Measurements from ENCODE around the gene BUD31.
A peak's percentile ranks its signal among the peaks of the same experiment; 100 is the strongest.
"Not testable (repeated sequence)": the region's sequence is repeated elsewhere in the genome, so short reads cannot be mapped to it uniquely, and the experiment has no call there.

The BUD31 gene

DNA sequence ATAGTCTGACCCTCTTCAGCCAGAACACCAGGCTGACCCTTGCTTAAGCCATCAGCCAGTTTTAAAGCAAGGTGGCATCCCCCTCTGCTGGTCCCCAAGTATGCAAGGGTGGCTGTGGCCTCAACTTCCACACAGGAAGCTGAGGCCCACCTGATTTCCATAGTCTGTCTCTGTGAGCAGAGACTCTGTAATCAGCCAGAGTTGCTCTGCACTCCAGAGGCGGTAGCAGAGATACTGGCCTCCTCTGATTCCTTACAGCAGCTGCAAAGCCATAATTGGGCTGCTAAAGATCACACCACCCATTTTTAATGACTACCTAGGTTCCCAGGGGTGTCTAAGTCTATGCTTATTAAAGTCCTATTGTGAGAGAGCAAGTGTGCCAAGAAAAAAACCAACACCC is 2.2 kb upstream of the BUD31 start:
- H3K4me3 Mint-ChIP-seq: peak overlapping the region; percentile 96
- no peak overlapping the region for H3K27ac Mint-ChIP-seq
- no peaks in the 10 kb centered on the region for H3K27me3 Mint-ChIP-seq
- peaks cover 50% of the 10 kb centered on the region for H3K4me1 Mint-ChIP-seq
- no peaks in the 10 kb centered on the region for H3K9me3 Mint-ChIP-seq
- peaks cover 18% of the 10 kb centered on the region for H3K36me3 Mint-ChIP-seq

DNA sequence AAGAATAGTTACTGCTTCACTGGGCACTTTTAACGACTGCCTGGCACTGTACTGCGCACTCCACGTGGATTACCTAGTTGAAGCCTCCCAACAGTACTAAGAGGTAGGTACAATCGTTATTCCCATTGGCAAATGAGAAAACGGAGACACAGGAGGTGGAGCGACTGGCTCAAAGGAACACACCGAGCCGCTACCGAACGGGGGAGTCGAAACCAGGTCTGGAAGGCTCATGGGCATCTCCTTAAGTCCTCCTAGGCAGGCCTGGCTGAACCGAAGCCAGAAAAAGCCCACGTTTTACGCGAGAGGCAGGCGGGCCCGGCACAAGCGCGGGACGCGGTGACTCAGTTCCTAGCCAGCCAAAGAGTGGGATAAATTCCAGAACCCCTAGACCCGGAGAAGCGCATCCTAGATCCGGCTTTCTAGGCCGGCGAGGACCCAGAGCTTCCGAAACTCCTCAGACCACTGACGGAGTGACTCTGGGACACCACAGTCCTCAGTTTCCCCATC is 844 bp upstream of the BUD31 start:
- H3K4me1 Mint-ChIP-seq: peaks cover 50% of the 10 kb centered on the region
- H3K36me3 Mint-ChIP-seq: peaks cover 18% of the 10 kb centered on the region
- peak overlapping the region; percentile 96 for H3K4me3 Mint-ChIP-seq
- peak overlapping the region; percentile 93 for H3K27ac Mint-ChIP-seq
- no peaks in the 10 kb centered on the region for H3K9me3 Mint-ChIP-seq
- H3K27me3 Mint-ChIP-seq: no peaks in the 10 kb centered on the region

DNA sequence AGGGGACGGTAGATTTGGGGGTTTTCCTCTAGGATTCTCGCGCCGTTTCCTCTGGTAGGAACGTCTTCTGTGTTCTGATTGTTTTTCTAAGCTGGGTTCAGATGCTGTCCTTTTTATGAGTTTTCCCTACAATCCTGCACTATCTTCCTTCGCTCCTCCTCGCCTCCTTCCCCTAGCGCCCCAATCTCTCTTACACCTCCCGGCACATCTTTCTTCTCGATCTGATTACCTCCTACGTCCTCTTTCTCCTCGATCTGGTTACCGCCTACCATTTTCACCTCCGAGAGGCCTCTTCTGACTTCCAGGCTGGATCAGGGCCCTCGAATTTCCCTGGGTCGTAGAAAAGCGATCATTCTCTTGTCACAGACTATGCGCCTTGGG is 413 bp downstream of the BUD31 start:
- Mint-ChIP-seq H3K36me3 (peaks cover 8% of the 10 kb centered on the region), H3K27me3 (no peaks in the 10 kb centered on the region), H3K27ac (peak overlapping the region; percentile 93), H3K4me1 (peaks cover 43% of the 10 kb centered on the region), H3K4me3 (peak overlapping the region; percentile 96), H3K9me3 (no peaks in the 10 kb centered on the region)

DNA sequence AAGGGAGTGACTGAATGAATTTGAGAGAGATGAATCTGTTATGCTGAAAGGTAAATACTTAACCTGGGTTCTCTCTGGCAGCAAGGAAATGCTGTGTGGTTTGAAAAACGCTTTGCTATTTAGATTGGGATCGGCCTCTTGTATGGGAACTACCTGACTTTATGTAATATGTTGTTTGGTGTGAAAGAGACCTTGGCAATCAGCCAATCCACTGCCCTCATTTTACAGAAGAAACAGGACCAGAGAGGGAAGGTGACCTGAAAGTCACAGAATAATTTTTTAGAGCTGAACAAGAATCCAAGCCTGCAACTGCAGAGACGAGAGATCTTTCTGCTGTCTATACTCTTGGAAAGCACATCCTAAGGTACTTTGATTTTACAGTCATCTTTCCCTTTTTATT is 1.0 kb downstream of the BUD31 start:
- Mint-ChIP-seq H3K36me3 (peaks cover 10% of the 10 kb centered on the region), H3K4me3 (peak overlapping the region; percentile 96), H3K27ac (peak overlapping the region; percentile 93), H3K4me1 (peaks cover 39% of the 10 kb centered on the region), H3K27me3 (no peaks in the 10 kb centered on the region), H3K9me3 (no peaks in the 10 kb centered on the region)

DNA sequence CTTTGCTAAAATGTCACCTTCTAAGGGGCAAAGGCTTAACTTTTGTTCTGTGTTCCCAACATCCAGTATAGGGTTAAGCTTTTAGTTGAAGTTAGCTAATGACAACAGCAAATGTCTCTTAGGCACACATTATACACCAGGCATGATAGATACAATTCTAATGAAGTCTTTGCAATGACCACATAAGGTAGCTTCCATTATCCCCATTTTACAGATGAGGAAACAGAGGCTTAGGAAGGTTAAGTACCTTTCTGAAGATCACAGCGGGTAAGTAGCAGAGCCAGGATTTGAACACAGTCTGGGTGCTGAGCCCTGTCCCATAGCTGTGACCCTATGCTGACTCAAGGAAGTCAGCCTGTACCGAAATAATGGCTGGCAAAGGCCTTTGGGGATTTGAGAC is 1.9 kb downstream of the BUD31 start:
- peaks cover 14% of the 10 kb centered on the region for H3K36me3 Mint-ChIP-seq
- peak overlapping the region; percentile 96 for H3K4me3 Mint-ChIP-seq
- H3K27me3 Mint-ChIP-seq: no peaks in the 10 kb centered on the region
- no peaks in the 10 kb centered on the region for H3K9me3 Mint-ChIP-seq
- H3K27ac Mint-ChIP-seq: peak overlapping the region; percentile 35
- H3K4me1 Mint-ChIP-seq: peaks cover 41% of the 10 kb centered on the region

DNA sequence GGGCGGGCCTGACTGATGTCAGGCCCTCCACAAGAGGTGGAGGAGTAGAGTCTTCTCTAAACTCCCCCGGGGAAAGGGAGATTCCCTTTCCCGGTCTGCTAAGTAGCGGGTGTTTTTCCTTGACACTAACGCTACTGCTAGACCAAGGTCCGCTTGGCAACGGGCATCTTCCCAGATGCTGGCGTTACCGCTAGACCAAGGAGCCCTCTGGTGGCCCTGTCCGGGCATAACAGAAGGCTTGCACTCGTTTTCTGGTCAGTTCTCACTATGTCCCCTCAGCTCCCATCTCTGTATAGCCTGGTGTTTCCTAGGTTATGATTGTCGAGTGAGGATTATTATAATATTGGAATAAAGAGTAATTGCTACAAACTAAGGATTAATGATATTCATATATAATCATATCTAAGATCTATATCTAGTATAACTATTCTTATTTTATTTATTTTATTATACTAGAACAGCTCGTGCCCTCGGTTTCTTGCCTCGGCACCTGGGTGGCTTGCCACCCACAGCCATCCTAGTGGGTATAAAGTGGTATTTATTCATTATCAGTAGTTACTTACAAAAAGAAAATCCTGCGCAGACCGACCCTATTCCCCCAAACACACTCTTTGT is 6.9 kb downstream of the BUD31 start:
- Mint-ChIP-seq H3K4me1 (peaks cover 21% of the 10 kb centered on the region), H3K36me3 (peaks cover 16% of the 10 kb centered on the region)
- H3K4me3 Mint-ChIP-seq, H3K27me3 Mint-ChIP-seq, H3K27ac Mint-ChIP-seq, H3K9me3 Mint-ChIP-seq: not testable (repeated sequence)

DNA sequence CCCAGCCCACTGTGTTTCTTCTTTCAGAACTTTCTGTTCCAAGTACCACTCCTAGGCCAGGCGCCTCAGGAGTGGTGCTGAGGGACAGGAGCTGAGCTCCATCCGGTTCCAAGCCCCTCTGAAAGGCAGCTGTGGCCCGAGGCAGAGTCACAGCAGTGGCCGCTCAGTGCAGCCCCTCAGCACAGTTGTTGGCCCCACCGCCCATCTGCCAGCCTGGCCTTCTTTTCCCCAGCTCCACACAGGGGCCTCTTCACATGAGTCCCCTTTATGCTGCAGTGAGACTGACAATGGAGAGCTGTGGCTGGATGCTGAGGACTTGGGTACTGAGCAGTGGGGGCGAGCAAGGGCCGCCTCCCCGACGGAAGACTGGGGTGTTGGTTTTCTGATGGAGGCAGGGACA is 9.5 kb downstream of the BUD31 start:
- Mint-ChIP-seq H3K27ac (no peak overlapping the region), H3K36me3 (peaks cover 20% of the 10 kb centered on the region), H3K27me3 (no peaks in the 10 kb centered on the region), H3K4me3 (no peak overlapping the region), H3K9me3 (no peaks in the 10 kb centered on the region), H3K4me1 (peaks cover 8% of the 10 kb centered on the region)

DNA sequence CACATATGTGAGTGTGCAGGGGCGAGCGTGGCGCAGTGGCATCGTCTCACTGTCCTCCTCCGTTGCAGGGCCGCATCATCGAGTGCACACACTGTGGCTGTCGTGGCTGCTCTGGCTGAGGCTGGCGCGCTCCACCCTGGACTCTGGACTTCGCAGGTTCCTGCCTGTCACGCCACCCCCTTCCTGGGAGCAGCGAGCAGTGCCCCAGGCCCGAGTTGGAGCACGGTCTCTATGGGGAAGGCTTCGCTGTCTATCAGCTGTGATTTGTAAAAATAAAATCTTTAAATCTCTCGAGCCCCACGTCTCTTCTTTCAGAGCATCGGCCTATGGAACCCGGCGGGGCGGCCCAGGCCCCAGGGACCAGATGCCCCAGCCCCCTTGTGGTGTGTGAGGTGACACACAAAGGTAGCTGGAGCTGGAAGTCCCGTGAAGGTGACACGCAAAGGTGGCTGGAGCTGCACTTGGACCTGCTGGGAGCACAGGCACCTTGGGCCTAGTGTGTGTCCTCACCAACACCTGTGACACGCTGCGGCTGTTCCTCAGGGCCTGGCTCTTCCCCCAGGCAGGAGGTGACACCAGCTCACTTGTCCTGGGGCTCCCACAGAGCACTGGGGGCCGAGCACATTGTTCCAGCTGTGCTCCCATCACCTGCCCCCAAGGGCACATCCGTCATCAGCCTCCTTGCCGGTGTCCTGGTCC is 10.7 kb downstream of the BUD31 start:
- Mint-ChIP-seq H3K4me1 (peaks cover 7% of the 10 kb centered on the region), H3K36me3 (peaks cover 21% of the 10 kb centered on the region), H3K4me3 (no peak overlapping the region), H3K9me3 (no peaks in the 10 kb centered on the region), H3K27ac (no peak overlapping the region), H3K27me3 (no peaks in the 10 kb centered on the region)

DNA sequence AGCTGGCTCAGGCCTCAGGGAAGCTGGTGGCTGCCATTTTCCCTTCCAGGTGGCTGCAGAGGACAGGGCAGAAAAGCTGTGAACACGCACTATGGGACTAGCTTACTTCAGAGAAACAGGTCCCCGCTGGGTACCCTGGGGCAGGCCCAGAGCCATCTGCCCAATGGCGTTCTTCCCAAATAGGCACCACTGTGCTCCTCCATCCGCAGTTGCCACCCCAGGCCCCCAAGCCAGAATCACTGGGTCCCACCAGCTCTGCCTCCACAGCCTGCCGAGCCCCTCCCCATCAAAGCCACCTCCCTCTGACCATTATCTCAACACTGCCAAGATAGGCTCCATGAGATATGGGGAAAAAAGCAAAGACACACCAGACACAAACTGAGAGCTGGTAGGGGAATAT is 11.4 kb downstream of the BUD31 start:
- Mint-ChIP-seq H3K4me3 (no peak overlapping the region), H3K9me3 (no peaks in the 10 kb centered on the region), H3K27ac (no peak overlapping the region), H3K4me1 (peaks cover 4% of the 10 kb centered on the region), H3K36me3 (peaks cover 15% of the 10 kb centered on the region), H3K27me3 (no peaks in the 10 kb centered on the region)

DNA sequence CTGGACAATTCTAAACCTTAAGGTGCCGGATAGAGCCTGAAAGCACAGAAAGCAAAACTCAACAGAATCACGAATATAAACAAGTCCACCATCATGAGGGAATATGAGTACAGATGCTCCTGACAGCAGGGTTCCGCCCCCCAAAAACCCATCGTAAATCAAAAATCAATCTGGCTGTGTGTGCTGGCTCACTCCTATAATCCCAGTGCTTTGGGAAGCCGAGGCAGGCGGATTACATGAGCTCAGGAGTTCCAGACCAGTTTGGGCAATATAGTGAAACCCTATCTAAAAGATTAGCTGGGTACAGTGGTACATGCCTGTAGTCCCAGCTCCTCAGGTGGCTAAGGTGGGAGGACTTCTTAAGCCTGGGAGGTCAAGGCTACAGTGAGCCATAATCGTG is 12.2 kb downstream of the BUD31 start:
- Mint-ChIP-seq H3K36me3 (peaks cover 13% of the 10 kb centered on the region), H3K9me3 (no peaks in the 10 kb centered on the region), H3K4me3 (no peak overlapping the region), H3K27ac (no peak overlapping the region), H3K4me1 (peaks cover 2% of the 10 kb centered on the region), H3K27me3 (no peaks in the 10 kb centered on the region)

DNA sequence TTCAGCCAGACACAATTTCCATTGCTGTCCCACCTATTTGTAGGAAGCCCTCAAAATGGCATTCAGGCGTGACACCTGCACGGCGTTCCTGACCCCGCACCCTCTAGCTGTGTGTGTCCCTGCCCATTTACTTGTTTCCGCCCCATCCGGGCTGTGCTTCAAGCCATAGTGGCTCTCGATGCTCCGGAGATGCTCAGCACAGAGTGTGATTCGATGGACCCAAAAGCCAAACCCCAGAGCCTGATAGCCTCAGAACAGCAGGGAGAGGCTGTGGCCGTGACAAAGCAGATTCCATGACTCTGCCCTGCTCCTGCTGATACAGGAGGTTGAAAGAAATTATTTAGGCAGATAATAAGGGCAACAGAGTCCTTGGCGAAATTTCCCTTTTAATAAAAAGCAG is 13.4 kb downstream of the BUD31 start:
- Mint-ChIP-seq H3K36me3 (peaks cover 11% of the 10 kb centered on the region), H3K4me1 (no peaks in the 10 kb centered on the region), H3K4me3 (no peak overlapping the region), H3K9me3 (no peaks in the 10 kb centered on the region), H3K27me3 (no peaks in the 10 kb centered on the region), H3K27ac (no peak overlapping the region)

DNA sequence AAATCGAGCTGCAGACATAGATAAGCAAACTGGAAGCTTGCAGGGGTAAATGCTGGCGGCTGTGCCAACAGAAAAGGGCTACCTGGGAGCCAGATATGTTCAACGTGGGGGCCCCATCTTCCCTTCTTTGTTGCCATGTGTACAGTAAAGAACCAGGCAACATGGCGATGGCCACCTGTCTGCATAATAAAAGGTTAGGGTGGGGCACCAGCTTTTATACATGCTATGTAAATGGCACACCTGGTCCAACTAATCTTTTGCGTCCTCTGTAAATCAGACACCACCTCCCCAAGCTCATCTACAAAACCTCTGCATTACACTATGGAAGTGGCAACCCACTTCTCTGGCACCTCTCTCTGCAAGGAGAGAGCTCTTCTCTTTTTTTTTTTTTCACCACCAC is 13.9 kb downstream of the BUD31 start:
- Mint-ChIP-seq H3K4me3 (no peak overlapping the region), H3K4me1 (no peaks in the 10 kb centered on the region), H3K27ac (no peak overlapping the region), H3K36me3 (peaks cover 7% of the 10 kb centered on the region), H3K9me3 (no peaks in the 10 kb centered on the region), H3K27me3 (no peaks in the 10 kb centered on the region)

DNA sequence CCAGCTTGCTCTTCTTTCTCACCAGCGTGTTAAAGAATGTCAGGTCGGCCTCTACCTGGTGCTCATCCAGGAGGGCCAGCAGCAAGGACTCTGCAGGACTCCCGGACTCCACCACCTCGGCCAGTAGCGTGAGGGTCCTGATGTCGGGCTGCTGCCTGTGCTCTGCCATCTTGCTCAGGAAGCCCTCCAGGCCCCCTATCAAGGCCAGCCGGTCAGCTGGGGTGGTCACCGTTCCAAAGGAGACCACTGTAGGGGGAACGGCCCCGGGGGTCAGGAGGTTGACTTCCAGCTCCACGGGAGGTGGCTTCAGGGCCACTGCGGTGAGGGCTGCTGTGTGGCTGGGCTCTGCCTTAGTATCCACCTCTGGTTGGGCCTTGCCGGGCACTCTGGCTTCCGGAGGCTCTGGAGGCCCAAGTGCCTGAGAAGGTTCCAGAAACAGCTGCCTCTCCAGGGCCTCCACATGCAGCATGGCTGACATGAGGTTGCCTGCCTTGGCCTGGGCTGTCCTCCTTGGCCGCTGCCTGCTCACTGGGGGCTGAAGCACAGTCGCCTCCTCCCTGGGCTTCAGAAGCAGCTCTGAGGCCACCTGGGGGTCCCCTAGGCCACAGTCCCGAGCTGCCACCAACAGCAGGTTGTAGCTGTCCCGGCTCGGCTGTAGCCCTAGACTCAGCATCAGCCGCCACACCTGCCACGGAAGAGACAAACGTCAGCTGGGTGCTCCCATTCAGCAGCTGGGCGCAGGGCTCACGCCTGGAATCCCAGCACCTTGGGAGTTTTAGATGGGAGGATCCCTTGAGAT is 16.4 kb downstream of the BUD31 start:
- H3K27me3 Mint-ChIP-seq: no peaks in the 10 kb centered on the region
- no peak overlapping the region for H3K4me3 Mint-ChIP-seq
- H3K9me3 Mint-ChIP-seq: no peaks in the 10 kb centered on the region
- no peaks in the 10 kb centered on the region for H3K4me1 Mint-ChIP-seq
- H3K36me3 Mint-ChIP-seq: peaks cover 7% of the 10 kb centered on the region
- no peak overlapping the region for H3K27ac Mint-ChIP-seq

DNA sequence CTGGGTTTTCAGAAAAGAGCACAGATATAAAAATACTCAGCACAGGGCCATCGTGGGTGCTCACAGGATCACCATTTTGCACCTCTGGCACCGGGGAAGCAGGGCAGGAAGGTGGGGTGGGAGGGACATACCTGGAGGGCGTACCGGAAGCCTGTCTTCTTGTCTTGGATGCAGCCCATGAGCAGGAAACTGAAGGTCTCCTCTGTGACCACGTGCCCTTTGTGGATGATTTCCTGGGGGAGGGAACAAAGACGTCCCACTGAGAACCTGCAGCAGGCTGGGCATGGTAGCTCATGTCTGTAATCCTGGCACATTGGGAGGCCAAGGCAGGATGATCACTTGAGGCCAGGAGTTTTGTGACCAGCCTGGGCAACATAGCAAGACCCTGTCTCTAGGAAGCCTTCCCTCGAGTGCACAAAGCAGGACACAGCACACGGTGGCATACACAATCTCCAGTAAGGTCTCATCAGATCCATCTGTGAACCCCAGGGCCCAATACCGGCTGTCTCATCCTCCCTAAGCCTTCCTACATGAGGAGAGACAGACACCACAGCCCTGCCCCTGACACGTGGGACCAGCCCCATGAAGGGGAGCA is 20.3 kb downstream of the BUD31 start:
- Mint-ChIP-seq H3K4me3 (no peak overlapping the region), H3K36me3 (no peaks in the 10 kb centered on the region)

DNA sequence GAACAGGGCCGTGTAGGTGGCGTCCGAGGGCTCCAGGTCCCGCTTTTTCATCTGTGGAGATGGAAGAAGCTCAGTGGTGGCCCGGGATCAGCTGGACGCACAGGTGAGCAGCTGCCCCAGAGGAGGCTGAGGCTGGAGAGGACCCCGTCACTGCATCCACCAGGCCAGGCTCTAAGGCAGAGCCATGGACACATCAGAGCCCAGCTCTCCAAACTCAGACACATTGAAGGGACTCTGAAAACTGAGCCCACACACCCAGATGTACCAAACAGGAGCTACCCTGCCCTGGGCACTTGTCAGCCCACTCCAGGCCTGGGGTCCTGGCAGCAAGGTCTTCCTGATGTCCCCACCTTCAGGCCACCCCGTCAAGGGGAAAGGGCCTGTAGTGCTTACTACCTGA is 21.0 kb downstream of the BUD31 start:
- no peak overlapping the region for H3K4me3 Mint-ChIP-seq
- H3K9me3 Mint-ChIP-seq: no peaks in the 10 kb centered on the region
- no peaks in the 10 kb centered on the region for H3K4me1 Mint-ChIP-seq
- H3K27me3 Mint-ChIP-seq: no peaks in the 10 kb centered on the region
- no peak overlapping the region for H3K27ac Mint-ChIP-seq
- H3K36me3 Mint-ChIP-seq: no peaks in the 10 kb centered on the region

More for the DNA sequence above, 20.3 kb downstream of the BUD31 start:
- H3K27me3 Mint-ChIP-seq: no peaks in the 10 kb centered on the region
- H3K27ac Mint-ChIP-seq: no peak overlapping the region
- no peaks in the 10 kb centered on the region for H3K9me3 Mint-ChIP-seq
- no peaks in the 10 kb centered on the region for H3K4me1 Mint-ChIP-seq

Measured in activated naive CD4-positive, alpha-beta T cell treated with anti-CD3 and anti-CD28 coated beads, Interleukin-2, amount 50 U/mL, for 24 hours (primary cell).